Uterus (tissue), 4 donors: ENCODE data around the gene PPID. TPM values are rescaled to one million over a fixed set of nuclear protein-coding genes. Genes with fewer than 3 reads are reported as not detected.

Experiments used
- DNase-seq, 2 donors: peaks; one replicate each; pipeline ENCODE4 v3.0.0-alpha.2; 2019 to 2020
- H3K27ac ChIP-seq, 2 donors: fragments of 200-600 bp; sonication (generic); 1 replicate in 1 of 2; 2 replicates in 1 of 2; pipeline ENCODE4 v1.5.1; 2016 to 2018
- H3K27me3 ChIP-seq, 2 donors: fragments of 200-600 bp; sonication (generic); one replicate each; pipeline ENCODE4 v1.5.1; 2018 to 2019; ENCODE audit warnings: control low read depth in 1 of 2
- H3K36me3 ChIP-seq, 2 donors: fragments of 200-600 bp; sonication (generic); one replicate each; pipeline ENCODE4 v1.5.1; 2019; ENCODE audit warnings: control low read depth in 1 of 2
- H3K4me1 ChIP-seq, 2 donors: fragments of 200-600 bp; sonication (generic); one replicate each; pipeline ENCODE4 v1.5.1; 2018 to 2019; ENCODE audit warnings: control low read depth in 1 of 2
- H3K4me3 ChIP-seq, 2 donors: fragments of 200-600 bp; sonication (generic); 1 replicate in 1 of 2; 2 replicates in 1 of 2; pipeline ENCODE4 v1.5.1; 2018 to 2019; ENCODE audit warnings: mild to moderate bottlenecking in 1 of 2
- H3K9me3 ChIP-seq, 2 donors: fragments of 200-600 bp; sonication (generic); one replicate each; pipeline ENCODE4 v1.5.1; 2019; ENCODE audit warnings: control low read depth in 1 of 2
- CTCF ChIP-seq, 4 experiments: fragments of 200-600 bp in 2 of 4; fragments of 450-650 bp in 2 of 4; sonication (generic) in 2 of 4; IDR thresholded peaks; one replicate each; pipeline ENCODE4 v1.5.1; 2016 to 2019; ENCODE audit warnings: antibody characterized with exemption in 4 of 4, mild to moderate bottlenecking in 2 of 4, moderate library complexity in 1 of 4
- POLR2A ChIP-seq, 2 donors: fragments of 450-650 bp; IDR thresholded peaks; one replicate each; pipeline ENCODE4 v1.6.1; 2016; ENCODE audit warnings: antibody characterized with exemption in 2 of 2, mild to moderate bottlenecking in 1 of 2, moderate library complexity in 1 of 2
- intact Hi-C: fragments of 100-400 bp; cut with DNase I; formaldehyde crosslinking; loops from one replicate; pipeline ENCODE4 v1.15.1; 2023; ENCODE audit warnings: low total_unique reads
- total RNA-seq, 4 donors: library from RNA; depleted of rRNA in 3 of 4; stranded (reverse); fragments of >200 nt in 3 of 4; gene quantifications; one replicate each; pipeline versions ENCODE4 v1.1.0 to v1.2.4, GENCODE V29; 2014 to 2023
- donor health status: DM: yes; HTN: yes; CAD: no.

Gene PPID
- total RNA-seq, 4 donors from 2014 or later, result 2.6 to 36.1 (median 13.8) TPM

- H3K4me1 ChIP-seq, result no peaks in the 10 kb centered on the region
- no peaks in the 10 kb centered on the region for H3K27me3 ChIP-seq
- no peaks in the 10 kb centered on the region for H3K36me3 ChIP-seq
- H3K27ac ChIP-seq, result no peak overlapping the region
- no peak for DNase-seq
- H3K9me3 ChIP-seq, result no peaks in the 10 kb centered on the region
- intact Hi-C loops, result no loop called here
- H3K4me3 ChIP-seq, result no peak overlapping the region
- TF ChIP-seq POLR2A (IDR thresholded peaks at IDR 0.05), result no peak
- TF ChIP-seq CTCF (IDR thresholded peaks at IDR 0.05), result no peak
Measured at GRCh38 chr4:158676076-158676475, 47.1 kb downstream of the PPID start.

- Histone ChIP-seq H3K4me1 (peaks cover 0 to 4% of the 10 kb centered on the region in 2 donors), H3K9me3 (no peaks in the 10 kb centered on the region), H3K4me3 (no peak overlapping the region), H3K36me3 (no peaks in the 10 kb centered on the region), H3K27me3 (no peaks in the 10 kb centered on the region), H3K27ac (no peak overlapping the region)
- DNase-seq, result no peak
- TF ChIP-seq CTCF (IDR thresholded peaks at IDR 0.05) (no peak), POLR2A (IDR thresholded peaks at IDR 0.05) (no peak)
- intact Hi-C loops, result no loop called here
Measured at GRCh38 chr4:158673633-158674032, 49.6 kb downstream of the PPID start.

GRCh38 chr4:158671915-158672806 is 51.0 kb downstream of the PPID start, which contains the start of gene ETFDH:
ETFDH (plus strand) TSS chr4:158672296; CDS start chr4:158672457, 161 bp downstream.
- DNase-seq, result peak; percentile 99
- Histone ChIP-seq H3K4me3 (peak within 1 kb of the TSS; percentile 75 to 94), H3K27ac (peak within 1 kb of the TSS; percentile 94 to 98), H3K36me3 (no peaks in the 10 kb centered on the region), H3K4me1 (peaks cover 0 to 4% of the 10 kb centered on the region in 2 donors), H3K27me3 (no peaks in the 10 kb centered on the region), H3K9me3 (no peaks in the 10 kb centered on the region)
- peak; percentile 64 to 84 (median 70) for TF ChIP-seq CTCF (IDR thresholded peaks at IDR 0.05)
- TF ChIP-seq POLR2A (IDR thresholded peaks at IDR 0.05), result peak; percentile 90 to 93
- intact Hi-C loops, result no loop called here

- DNase-seq, result no peak
- peaks cover 0 to 4% of the 10 kb centered on the region in 2 donors for H3K4me1 ChIP-seq
- no peaks in the 10 kb centered on the region for H3K9me3 ChIP-seq
- H3K27ac ChIP-seq, result peak within 1 kb of the TSS; percentile 94 to 98
- intact Hi-C loops, result no loop called here
- H3K4me3 ChIP-seq, result peak within 1 kb of the TSS; percentile 75 to 94
- H3K27me3 ChIP-seq, result no peaks in the 10 kb centered on the region
- no peak for TF ChIP-seq CTCF (IDR thresholded peaks at IDR 0.05)
- TF ChIP-seq POLR2A (IDR thresholded peaks at IDR 0.05), result no peak
- no peaks in the 10 kb centered on the region for H3K36me3 ChIP-seq
Measured at GRCh38 chr4:158671665-158671914, 51.6 kb downstream of the PPID start, which contains the start of gene C4orf46. C4orf46 (minus strand) TSS chr4:158671887; CDS start chr4:158671801, 86 bp downstream.

GRCh38 chr4:158670975-158671664 is 52.1 kb downstream of the PPID start:
- TF ChIP-seq POLR2A (IDR thresholded peaks at IDR 0.05), result no peak
- no peak for TF ChIP-seq CTCF (IDR thresholded peaks at IDR 0.05)
- intact Hi-C loops, result no loop called here
- peaks cover 0 to 4% of the 10 kb centered on the region in 2 donors for H3K4me1 ChIP-seq
- H3K27me3 ChIP-seq, result no peaks in the 10 kb centered on the region
- peak; percentile 40 to 57 for DNase-seq
- H3K27ac ChIP-seq, result peak overlapping the region; percentile 94 to 98
- no peaks in the 10 kb centered on the region for H3K9me3 ChIP-seq
- peak overlapping the region; percentile 75 to 94 for H3K4me3 ChIP-seq
- no peaks in the 10 kb centered on the region for H3K36me3 ChIP-seq
